ENCODE measurements around the gene EIPR1.

The EIPR1 gene

GRCh38 chr2:3317871-3318590 is 59.6 kb downstream of the EIPR1 start:
- no peak overlapping the region for H2BK12ac ChIP-seq (ENCODE audit: low read length)
- H3K4me1 ChIP-seq (ENCODE audit: control insufficient read depth in 1 of 2, insufficient read depth in 2 of 2, low read length in 2 of 2): peaks cover 7% of the 10 kb centered on the region in 2 experiments
- H4K8ac ChIP-seq (ENCODE audit: low read depth, low read length): no peak overlapping the region
- H3K36me3 ChIP-seq (ENCODE audit: control insufficient read depth in 1 of 2, insufficient read depth in 2 of 2, low read length in 2 of 2): peaks cover 5 to 8% of the 10 kb centered on the region in 2 experiments
- no peak overlapping the region for H3K14ac ChIP-seq (ENCODE audit: low read length)
- DNase-seq: no peak
- H3K9me3 ChIP-seq (ENCODE audit: insufficient read depth, low read depth, low read length): no peaks in the 10 kb centered on the region
- H3K79me1 ChIP-seq (ENCODE audit: low read length): no peaks in the 10 kb centered on the region
- H3K27ac ChIP-seq (ENCODE audit: low read depth, low read length): no peak overlapping the region
- no peak overlapping the region for H3K4me2 ChIP-seq (ENCODE audit: low read length)
- no peaks in the 10 kb centered on the region for H3K79me2 ChIP-seq (ENCODE audit: control insufficient read depth, insufficient read depth, low read length, poor library complexity)
- no peak overlapping the region for H3K23ac ChIP-seq (ENCODE audit: low read length)
- H2AK5ac ChIP-seq (ENCODE audit: low read length): no peak overlapping the region
- WGBS (ENCODE audit: extremely low coverage, insufficient coverage, insufficient read length): no CpG with 5 or more reads among the region's 27 CpGs
- no peak overlapping the region for H3K9ac ChIP-seq (ENCODE audit: low read length)
- H2BK120ac ChIP-seq (ENCODE audit: insufficient read depth, low read length, poor library complexity): no peak overlapping the region
- no peaks in the 10 kb centered on the region for H3K27me3 ChIP-seq (ENCODE audit: insufficient read depth, low read length)
- H3K18ac ChIP-seq (ENCODE audit: low read length): no peak overlapping the region
- peak overlapping the region; percentile 1 for H3K4me3 ChIP-seq (ENCODE audit: low read depth, low read length)
- no peak overlapping the region for H4K12ac ChIP-seq (ENCODE audit: low read depth, low read length)
- no peak overlapping the region for H2BK5ac ChIP-seq (ENCODE audit: low read depth, low read length, poor library complexity)
- no peak overlapping the region for H2AFZ ChIP-seq (ENCODE audit: insufficient read depth, low read length, poor library complexity)
- H3K4ac ChIP-seq (ENCODE audit: low read depth, low read length): peak overlapping the region; percentile 4
- H4K91ac ChIP-seq (ENCODE audit: low read depth, low read length): no peak overlapping the region

- no peak overlapping the region for H2BK5ac ChIP-seq (ENCODE audit: low read depth, low read length, poor library complexity)
- no CpG with 5 or more reads among the region's 21 CpGs for WGBS (ENCODE audit: extremely low coverage, insufficient coverage, insufficient read length)
Measured at GRCh38 chr2:3317277-3317685, 60.3 kb downstream of the EIPR1 start.

GRCh38 chr2:3316456-3317276 is 61.0 kb downstream of the EIPR1 start:
- Histone ChIP-seq H3K18ac (ENCODE audit: low read length) (peak overlapping the region; percentile 9), H2AFZ (ENCODE audit: insufficient read depth, low read length, poor library complexity) (no peak overlapping the region), H3K9me3 (ENCODE audit: insufficient read depth, low read depth, low read length) (no peaks in the 10 kb centered on the region), H3K4me2 (ENCODE audit: low read length) (no peak overlapping the region), H3K4ac (ENCODE audit: low read depth, low read length) (no peak overlapping the region), H3K14ac (ENCODE audit: low read length) (no peak overlapping the region), H3K23ac (ENCODE audit: low read length) (no peak overlapping the region), H2BK120ac (ENCODE audit: insufficient read depth, low read length, poor library complexity) (no peak overlapping the region), H3K79me1 (ENCODE audit: low read length) (no peaks in the 10 kb centered on the region), H3K36me3 (ENCODE audit: control insufficient read depth in 1 of 2, insufficient read depth in 2 of 2, low read length in 2 of 2) (peaks cover 2 to 8% of the 10 kb centered on the region in 2 experiments), H4K12ac (ENCODE audit: low read depth, low read length) (no peak overlapping the region), H4K8ac (ENCODE audit: low read depth, low read length) (no peak overlapping the region), H3K79me2 (ENCODE audit: control insufficient read depth, insufficient read depth, low read length, poor library complexity) (no peaks in the 10 kb centered on the region), H2BK5ac (ENCODE audit: low read depth, low read length, poor library complexity) (no peak overlapping the region), H3K9ac (ENCODE audit: low read length) (no peak overlapping the region), H3K27me3 (ENCODE audit: insufficient read depth, low read length) (no peaks in the 10 kb centered on the region), H3K4me3 (ENCODE audit: low read depth, low read length) (no peak overlapping the region), H2BK12ac (ENCODE audit: low read length) (no peak overlapping the region), H4K91ac (ENCODE audit: low read depth, low read length) (no peak overlapping the region), H2AK5ac (ENCODE audit: low read length) (no peak overlapping the region), H3K27ac (ENCODE audit: low read depth, low read length) (peak overlapping the region; percentile 18), H3K4me1 (ENCODE audit: control insufficient read depth in 1 of 2, insufficient read depth in 2 of 2, low read length in 2 of 2) (peaks cover 7% of the 10 kb centered on the region in 2 experiments)
- no CpG with 5 or more reads among the region's 11 CpGs for WGBS (ENCODE audit: extremely low coverage, insufficient coverage, insufficient read length)
- no peak for DNase-seq

More at GRCh38 chr2:3317277-3317685, 60.3 kb downstream of the EIPR1 start:
- no peaks in the 10 kb centered on the region for H3K79me1 ChIP-seq (ENCODE audit: low read length)
- no peak overlapping the region for H3K4me2 ChIP-seq (ENCODE audit: low read length)
- H3K9me3 ChIP-seq (ENCODE audit: insufficient read depth, low read depth, low read length): no peaks in the 10 kb centered on the region
- H2AFZ ChIP-seq (ENCODE audit: insufficient read depth, low read length, poor library complexity): no peak overlapping the region
- peak overlapping the region; percentile 9 for H3K18ac ChIP-seq (ENCODE audit: low read length)
- H3K4me1 ChIP-seq (ENCODE audit: control insufficient read depth in 1 of 2, insufficient read depth in 2 of 2, low read length in 2 of 2): peaks cover 7% of the 10 kb centered on the region in 2 experiments
- H3K36me3 ChIP-seq (ENCODE audit: control insufficient read depth in 1 of 2, insufficient read depth in 2 of 2, low read length in 2 of 2): peaks cover 5 to 8% of the 10 kb centered on the region in 2 experiments
- no peak overlapping the region for H3K9ac ChIP-seq (ENCODE audit: low read length)
- H2BK12ac ChIP-seq (ENCODE audit: low read length): no peak overlapping the region
- no peak overlapping the region for H2BK120ac ChIP-seq (ENCODE audit: insufficient read depth, low read length, poor library complexity)
- H2AK5ac ChIP-seq (ENCODE audit: low read length): no peak overlapping the region
- no peak overlapping the region for H3K14ac ChIP-seq (ENCODE audit: low read length)
- no peak overlapping the region for H4K12ac ChIP-seq (ENCODE audit: low read depth, low read length)
- no peak overlapping the region for H3K4ac ChIP-seq (ENCODE audit: low read depth, low read length)
- H3K27ac ChIP-seq (ENCODE audit: low read depth, low read length): no peak overlapping the region
- no peak overlapping the region for H3K23ac ChIP-seq (ENCODE audit: low read length)
- H3K27me3 ChIP-seq (ENCODE audit: insufficient read depth, low read length): no peaks in the 10 kb centered on the region
- no peak overlapping the region for H4K8ac ChIP-seq (ENCODE audit: low read depth, low read length)
- no peak overlapping the region for H4K91ac ChIP-seq (ENCODE audit: low read depth, low read length)
- no peak for DNase-seq
- no peaks in the 10 kb centered on the region for H3K79me2 ChIP-seq (ENCODE audit: control insufficient read depth, insufficient read depth, low read length, poor library complexity)
- no peak overlapping the region for H3K4me3 ChIP-seq (ENCODE audit: low read depth, low read length)

- Histone ChIP-seq H3K79me2 (ENCODE audit: control insufficient read depth, insufficient read depth, low read length, poor library complexity) (no peaks in the 10 kb centered on the region), H4K91ac (ENCODE audit: low read depth, low read length) (no peak overlapping the region), H3K79me1 (ENCODE audit: low read length) (no peaks in the 10 kb centered on the region), H2AK5ac (ENCODE audit: low read length) (no peak overlapping the region), H3K4me3 (ENCODE audit: low read depth, low read length) (no peak overlapping the region), H3K4ac (ENCODE audit: low read depth, low read length) (no peak overlapping the region), H3K36me3 (ENCODE audit: control insufficient read depth in 1 of 2, insufficient read depth in 2 of 2, low read length in 2 of 2) (peaks cover 2 to 9% of the 10 kb centered on the region in 2 experiments), H3K27ac (ENCODE audit: low read depth, low read length) (no peak overlapping the region), H2AFZ (ENCODE audit: insufficient read depth, low read length, poor library complexity) (no peak overlapping the region), H3K9me3 (ENCODE audit: insufficient read depth, low read depth, low read length) (peaks cover 2% of the 10 kb centered on the region), H3K18ac (ENCODE audit: low read length) (no peak overlapping the region), H2BK5ac (ENCODE audit: low read depth, low read length, poor library complexity) (no peak overlapping the region), H3K4me2 (ENCODE audit: low read length) (no peak overlapping the region), H3K9ac (ENCODE audit: low read length) (no peak overlapping the region), H2BK12ac (ENCODE audit: low read length) (no peak overlapping the region), H4K8ac (ENCODE audit: low read depth, low read length) (no peak overlapping the region), H2BK120ac (ENCODE audit: insufficient read depth, low read length, poor library complexity) (no peak overlapping the region), H3K4me1 (ENCODE audit: control insufficient read depth in 1 of 2, insufficient read depth in 2 of 2, low read length in 2 of 2) (peaks cover 7% of the 10 kb centered on the region in 2 experiments), H3K14ac (ENCODE audit: low read length) (no peak overlapping the region), H3K27me3 (ENCODE audit: insufficient read depth, low read length) (no peaks in the 10 kb centered on the region), H3K23ac (ENCODE audit: low read length) (no peak overlapping the region), H4K12ac (ENCODE audit: low read depth, low read length) (no peak overlapping the region)
- WGBS (ENCODE audit: extremely low coverage, insufficient coverage, insufficient read length): no CpG with 5 or more reads among the region's 9 CpGs
- no peak for DNase-seq
Measured at GRCh38 chr2:3314626-3315025, 63.0 kb downstream of the EIPR1 start.
